ENCODE results near the gene PLAC1. TPM values are rescaled to one million over a fixed set of nuclear protein-coding genes. Genes with fewer than 3 reads are reported as not detected.

Gene PLAC1
- total RNA-seq, 1 donor from 2014 or later, result not detected

DNA sequence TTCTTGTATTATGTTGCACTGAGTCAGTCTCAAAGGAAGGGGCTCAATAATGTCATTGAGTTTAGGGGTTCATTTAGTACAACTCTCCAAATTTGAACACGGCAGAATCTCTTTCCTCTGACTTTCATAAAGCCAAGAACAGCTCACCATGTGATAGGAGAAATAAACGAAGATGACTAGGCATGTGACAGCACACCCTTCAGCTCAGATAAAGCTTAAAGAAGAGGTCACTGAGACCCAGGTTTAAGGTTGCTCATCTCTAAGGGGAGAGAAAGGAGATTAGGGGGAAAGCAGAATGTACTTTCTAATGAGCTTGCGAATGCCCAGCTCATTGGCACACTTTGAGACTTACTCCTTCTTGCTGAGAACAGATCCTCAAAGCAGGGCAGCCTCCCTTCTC, 89.0 kb downstream of the PLAC1 start:
- TF ChIP-seq, protein P1, sequence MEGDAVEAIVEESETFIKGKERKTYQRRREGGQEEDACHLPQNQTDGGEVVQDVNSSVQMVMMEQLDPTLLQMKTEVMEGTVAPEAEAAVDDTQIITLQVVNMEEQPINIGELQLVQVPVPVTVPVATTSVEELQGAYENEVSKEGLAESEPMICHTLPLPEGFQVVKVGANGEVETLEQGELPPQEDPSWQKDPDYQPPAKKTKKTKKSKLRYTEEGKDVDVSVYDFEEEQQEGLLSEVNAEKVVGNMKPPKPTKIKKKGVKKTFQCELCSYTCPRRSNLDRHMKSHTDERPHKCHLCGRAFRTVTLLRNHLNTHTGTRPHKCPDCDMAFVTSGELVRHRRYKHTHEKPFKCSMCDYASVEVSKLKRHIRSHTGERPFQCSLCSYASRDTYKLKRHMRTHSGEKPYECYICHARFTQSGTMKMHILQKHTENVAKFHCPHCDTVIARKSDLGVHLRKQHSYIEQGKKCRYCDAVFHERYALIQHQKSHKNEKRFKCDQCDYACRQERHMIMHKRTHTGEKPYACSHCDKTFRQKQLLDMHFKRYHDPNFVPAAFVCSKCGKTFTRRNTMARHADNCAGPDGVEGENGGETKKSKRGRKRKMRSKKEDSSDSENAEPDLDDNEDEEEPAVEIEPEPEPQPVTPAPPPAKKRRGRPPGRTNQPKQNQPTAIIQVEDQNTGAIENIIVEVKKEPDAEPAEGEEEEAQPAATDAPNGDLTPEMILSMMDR (IDR thresholded peaks at IDR 0.05; ENCODE audit: unreplicated experiment), result no peak
- H3K4me1 Mint-ChIP-seq (ENCODE audit: low read depth), result peaks cover 3% of the 10 kb centered on the region
- H3K4me3 Mint-ChIP-seq (ENCODE audit: low read depth), result no peak overlapping the region
- H3K36me3 Mint-ChIP-seq (ENCODE audit: insufficient read depth), result no peaks in the 10 kb centered on the region
- H3K27me3 Mint-ChIP-seq, result no peaks in the 10 kb centered on the region
- H3K27ac Mint-ChIP-seq, result no peak overlapping the region
- H3K9me3 Mint-ChIP-seq (ENCODE audit: low read depth), result peaks cover 8% of the 10 kb centered on the region
- no peak for DNase-seq (ENCODE audit: low spot score, unreplicated experiment)

DNA sequence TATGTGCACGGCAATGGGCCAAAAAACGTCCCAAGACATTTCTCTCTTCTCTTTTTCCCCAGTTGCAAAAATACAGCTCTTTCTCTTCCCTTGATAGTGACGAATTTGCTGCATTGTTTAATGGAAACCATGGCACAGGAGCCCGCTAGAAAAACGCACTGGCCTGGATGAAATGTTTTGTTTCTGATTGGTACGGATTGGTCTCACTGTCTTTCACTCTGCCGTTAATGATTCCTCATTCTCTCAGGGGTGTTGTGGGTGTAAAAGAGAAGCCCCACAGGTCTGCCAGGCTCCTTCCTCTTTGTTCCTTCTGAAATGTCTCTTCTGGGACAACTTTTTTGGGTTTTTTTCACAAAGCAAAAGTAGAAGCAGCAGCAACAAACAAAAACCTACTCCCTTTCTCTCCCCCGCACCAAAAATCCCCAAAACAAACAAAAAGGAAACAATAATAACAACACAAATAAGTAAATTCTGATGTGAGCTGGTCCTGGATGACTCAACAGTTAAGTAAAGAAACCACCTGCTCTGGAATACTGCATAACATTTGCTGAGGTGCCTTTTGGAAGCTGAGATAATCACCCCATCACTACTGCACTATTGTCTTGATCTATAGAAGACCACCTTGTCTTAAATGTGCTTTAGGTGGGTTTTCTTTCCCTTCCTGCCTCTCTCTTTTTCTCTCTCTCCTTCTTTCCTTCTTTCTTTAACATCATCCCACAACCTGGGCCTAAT, 89.8 kb downstream of the PLAC1 start:
- TF ChIP-seq, protein P1 (IDR thresholded peaks at IDR 0.05; ENCODE audit: unreplicated experiment), result no peak
- Mint-ChIP-seq H3K4me1 (ENCODE audit: low read depth) (peaks cover 3% of the 10 kb centered on the region), H3K4me3 (ENCODE audit: low read depth) (no peak overlapping the region), H3K27me3 (no peaks in the 10 kb centered on the region), H3K9me3 (ENCODE audit: low read depth) (peaks cover 8% of the 10 kb centered on the region), H3K27ac (no peak overlapping the region), H3K36me3 (ENCODE audit: insufficient read depth) (no peaks in the 10 kb centered on the region)
- DNase-seq (ENCODE audit: low spot score, unreplicated experiment), result no peak

DNA sequence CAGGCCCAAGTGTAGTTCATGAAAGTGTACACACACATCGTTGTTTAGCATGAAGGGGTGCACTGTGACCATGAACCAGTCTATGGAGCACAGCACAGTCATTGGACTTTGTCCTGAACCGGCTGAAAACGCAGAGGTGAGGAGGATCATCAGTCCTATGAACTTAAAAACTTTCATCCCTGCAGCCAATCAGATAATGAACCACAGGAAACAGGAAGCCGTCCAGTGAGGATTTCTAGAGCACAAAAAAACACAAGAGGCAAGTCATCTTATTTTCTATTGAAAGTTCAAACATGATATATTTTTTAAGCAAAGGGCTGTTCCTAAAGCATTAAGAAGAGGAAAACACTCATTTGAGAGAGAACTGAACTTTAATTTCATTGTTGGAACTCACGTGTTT, 91.8 kb downstream of the PLAC1 start:
- no peak overlapping the region for H3K4me3 Mint-ChIP-seq (ENCODE audit: low read depth)
- H3K36me3 Mint-ChIP-seq (ENCODE audit: insufficient read depth), result no peaks in the 10 kb centered on the region
- no peak overlapping the region for H3K27ac Mint-ChIP-seq
- no peaks in the 10 kb centered on the region for H3K27me3 Mint-ChIP-seq
- H3K9me3 Mint-ChIP-seq (ENCODE audit: low read depth), result peaks cover 19% of the 10 kb centered on the region
- DNase-seq (ENCODE audit: low spot score, unreplicated experiment), result no peak
- TF ChIP-seq, protein P1 (IDR thresholded peaks at IDR 0.05; ENCODE audit: unreplicated experiment), result no peak
- no peaks in the 10 kb centered on the region for H3K4me1 Mint-ChIP-seq (ENCODE audit: low read depth)

DNA sequence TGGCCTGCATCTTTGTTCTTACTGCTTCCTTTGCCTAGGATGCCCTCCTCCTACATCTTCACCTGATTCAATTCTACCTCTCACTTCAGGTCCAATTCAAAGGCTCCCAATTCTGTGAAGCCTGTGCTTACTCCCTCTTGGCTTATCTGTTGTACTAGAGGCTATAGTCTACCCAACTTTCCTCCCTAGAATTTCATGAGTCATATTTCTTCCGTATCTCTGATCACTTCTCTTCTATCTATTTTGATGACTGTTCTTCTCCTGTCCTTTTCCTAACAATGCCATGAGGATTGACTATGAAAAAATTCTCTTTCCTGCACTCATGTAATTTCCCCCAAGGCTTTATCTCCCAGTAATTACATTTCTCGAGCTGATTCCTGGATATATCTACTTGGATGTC, 96.3 kb downstream of the PLAC1 start:
- DNase-seq (ENCODE audit: low spot score, unreplicated experiment), result no peak
- H3K36me3 Mint-ChIP-seq (ENCODE audit: insufficient read depth), result peaks cover 2% of the 10 kb centered on the region
- no peak overlapping the region for H3K4me3 Mint-ChIP-seq (ENCODE audit: low read depth)
- peaks cover 17% of the 10 kb centered on the region for H3K9me3 Mint-ChIP-seq (ENCODE audit: low read depth)
- no peaks in the 10 kb centered on the region for H3K27me3 Mint-ChIP-seq
- peak overlapping the region; percentile 24 for H3K27ac Mint-ChIP-seq
- peaks cover 8% of the 10 kb centered on the region for H3K4me1 Mint-ChIP-seq (ENCODE audit: low read depth)
- TF ChIP-seq, protein P1 (IDR thresholded peaks at IDR 0.05; ENCODE audit: unreplicated experiment), result no peak

DNA sequence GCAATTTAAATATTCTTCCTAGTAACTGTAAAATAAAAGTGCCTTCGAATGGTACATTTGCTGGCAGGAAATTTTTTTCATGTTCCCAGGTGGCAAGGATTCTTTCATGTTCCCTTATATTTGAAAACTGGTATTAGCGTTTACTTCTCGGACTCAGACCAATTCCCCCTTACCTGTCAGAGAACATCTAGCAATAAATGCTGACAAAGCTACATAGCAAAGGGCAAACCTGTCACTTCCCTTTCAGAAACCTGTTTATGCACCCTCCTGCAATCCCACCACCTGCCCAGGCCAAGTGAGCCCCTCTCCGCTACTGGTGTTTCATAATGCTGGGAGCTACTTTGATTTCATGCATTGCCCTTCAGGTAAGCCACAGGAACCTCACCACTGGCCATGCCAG, 100.1 kb downstream of the PLAC1 start:
- H3K9me3 Mint-ChIP-seq (ENCODE audit: low read depth), result peaks cover 21% of the 10 kb centered on the region
- TF ChIP-seq, protein P1 (IDR thresholded peaks at IDR 0.05; ENCODE audit: unreplicated experiment), result no peak
- peaks cover 8% of the 10 kb centered on the region for H3K27me3 Mint-ChIP-seq
- H3K36me3 Mint-ChIP-seq (ENCODE audit: insufficient read depth), result peaks cover 2% of the 10 kb centered on the region
- peaks cover 10% of the 10 kb centered on the region for H3K4me1 Mint-ChIP-seq (ENCODE audit: low read depth)
- no peak for DNase-seq (ENCODE audit: low spot score, unreplicated experiment)
- peak overlapping the region; percentile 52 for H3K27ac Mint-ChIP-seq
- H3K4me3 Mint-ChIP-seq (ENCODE audit: low read depth), result no peak overlapping the region

All from progenitor cell of endocrine pancreas (in vitro differentiated cells).